Measurements from ENCODE around the gene OSBPL9.
"Not testable (repeated sequence)": the region's sequence is repeated elsewhere in the genome, so short reads cannot be mapped to it uniquely, and the experiment has no call there.

OSBPL9 gene

DNA sequence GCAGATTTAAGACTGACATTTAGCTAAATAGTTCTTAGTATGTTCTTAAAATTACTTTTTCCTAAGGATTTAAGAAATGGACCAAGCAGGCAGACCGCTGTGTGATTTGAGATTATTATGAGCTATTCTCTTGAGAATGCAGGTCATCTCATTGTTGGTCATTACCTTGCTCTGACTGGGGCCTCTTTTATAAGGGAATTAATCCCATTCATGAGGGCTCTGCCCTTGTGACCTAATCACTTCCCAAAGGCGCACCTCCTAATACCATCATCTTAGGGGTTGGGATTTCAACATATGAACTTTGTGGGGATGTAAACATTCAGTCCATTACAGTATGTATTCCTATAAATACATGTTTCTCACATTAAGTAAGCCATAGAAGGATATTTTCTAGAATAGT, 24.2 kb downstream of the OSBPL9 start:
- Histone ChIP-seq H3K27me3 (ENCODE audit: insufficient read depth, low read length) (no peaks in the 10 kb centered on the region), H3K36me3 (ENCODE audit: insufficient read depth, low read depth, low read length) (no peaks in the 10 kb centered on the region), H3K27ac (ENCODE audit: low read length) (no peak overlapping the region), H3K9me3 (ENCODE audit: insufficient read depth, low read depth, low read length) (no peaks in the 10 kb centered on the region), H3K4me3 (ENCODE audit: low read length) (no peak overlapping the region), H3K9ac (ENCODE audit: low read depth, low read length) (no peak overlapping the region), H3K4me1 (ENCODE audit: insufficient read depth, low read length) (peaks cover 3% of the 10 kb centered on the region; the same call in 1 of the 2 replicates)

DNA sequence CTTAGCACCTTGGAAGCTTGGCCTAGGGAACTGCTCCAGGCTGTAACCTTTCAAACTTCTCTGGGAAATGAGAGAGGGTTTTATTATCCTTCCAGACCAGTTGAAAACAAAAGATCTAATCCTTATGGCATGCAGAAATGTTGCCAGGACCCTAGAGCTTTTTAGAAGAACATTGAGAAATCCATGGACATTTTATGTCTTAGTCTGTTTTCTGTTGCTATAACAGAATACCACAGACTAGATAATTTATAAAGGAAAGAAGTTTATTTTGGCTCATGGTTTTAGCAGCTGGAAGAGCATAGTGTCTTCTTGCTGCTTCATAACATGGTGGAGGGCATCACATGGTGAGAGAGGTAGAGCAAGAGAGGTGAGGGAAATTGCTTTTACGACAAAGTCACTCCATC, 25.8 kb downstream of the OSBPL9 start:
- Histone ChIP-seq H3K27me3 (ENCODE audit: insufficient read depth, low read length) (no peaks in the 10 kb centered on the region), H3K27ac (ENCODE audit: low read length) (no peak overlapping the region), H3K4me1 (ENCODE audit: insufficient read depth, low read length) (peaks cover 5% of the 10 kb centered on the region; the same call in 1 of the 2 replicates), H3K9me3 (ENCODE audit: insufficient read depth, low read depth, low read length) (no peaks in the 10 kb centered on the region), H3K4me3 (ENCODE audit: low read length) (no peak overlapping the region), H3K9ac (ENCODE audit: low read depth, low read length) (no peak overlapping the region), H3K36me3 (ENCODE audit: insufficient read depth, low read depth, low read length) (no peaks in the 10 kb centered on the region)

DNA sequence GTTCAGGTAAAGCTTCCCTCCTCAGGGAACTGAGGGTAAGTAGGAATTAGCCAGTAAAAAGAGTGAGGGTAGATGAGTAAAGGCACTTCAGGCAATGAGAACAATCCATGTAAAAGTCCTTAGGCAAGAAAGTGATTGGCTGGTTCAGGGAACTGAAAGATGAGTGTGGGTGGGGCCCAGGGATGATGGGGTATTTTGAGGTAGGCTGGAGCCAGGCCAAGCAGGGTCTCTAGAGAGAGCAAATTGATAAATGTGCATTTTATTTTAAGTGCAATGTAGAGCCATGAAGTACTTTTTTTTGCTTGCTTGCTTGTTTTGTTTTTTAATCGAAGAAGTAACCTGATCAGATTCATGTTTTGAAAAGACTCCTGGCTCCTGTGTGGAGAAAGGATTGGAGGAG, 26.5 kb downstream of the OSBPL9 start:
- H3K4me1 ChIP-seq (ENCODE audit: insufficient read depth, low read length) = peaks cover 12% of the 10 kb centered on the region
- H3K27me3 ChIP-seq (ENCODE audit: insufficient read depth, low read length) = no peaks in the 10 kb centered on the region
- H3K36me3 ChIP-seq (ENCODE audit: insufficient read depth, low read depth, low read length) = no peaks in the 10 kb centered on the region
- no peaks in the 10 kb centered on the region for H3K9me3 ChIP-seq (ENCODE audit: insufficient read depth, low read depth, low read length)
- no peak overlapping the region for H3K9ac ChIP-seq (ENCODE audit: low read depth, low read length)
- no peak overlapping the region for H3K4me3 ChIP-seq (ENCODE audit: low read length)
- H3K27ac ChIP-seq (ENCODE audit: low read length) = no peak overlapping the region

- no peaks in the 10 kb centered on the region for H3K36me3 ChIP-seq (ENCODE audit: insufficient read depth, low read depth, low read length)
- no peak overlapping the region for H3K27ac ChIP-seq (ENCODE audit: low read length)
- no peaks in the 10 kb centered on the region for H3K27me3 ChIP-seq (ENCODE audit: insufficient read depth, low read length)
- no peak overlapping the region for H3K4me3 ChIP-seq (ENCODE audit: low read length)
- peaks cover 14% of the 10 kb centered on the region for H3K4me1 ChIP-seq (ENCODE audit: insufficient read depth, low read length)
- H3K9ac ChIP-seq (ENCODE audit: low read depth, low read length) = no peak overlapping the region
- H3K9me3 ChIP-seq (ENCODE audit: insufficient read depth, low read depth, low read length) = no peaks in the 10 kb centered on the region
Measured at GRCh38 chr1:51644020-51644419, 27.1 kb downstream of the OSBPL9 start.

DNA sequence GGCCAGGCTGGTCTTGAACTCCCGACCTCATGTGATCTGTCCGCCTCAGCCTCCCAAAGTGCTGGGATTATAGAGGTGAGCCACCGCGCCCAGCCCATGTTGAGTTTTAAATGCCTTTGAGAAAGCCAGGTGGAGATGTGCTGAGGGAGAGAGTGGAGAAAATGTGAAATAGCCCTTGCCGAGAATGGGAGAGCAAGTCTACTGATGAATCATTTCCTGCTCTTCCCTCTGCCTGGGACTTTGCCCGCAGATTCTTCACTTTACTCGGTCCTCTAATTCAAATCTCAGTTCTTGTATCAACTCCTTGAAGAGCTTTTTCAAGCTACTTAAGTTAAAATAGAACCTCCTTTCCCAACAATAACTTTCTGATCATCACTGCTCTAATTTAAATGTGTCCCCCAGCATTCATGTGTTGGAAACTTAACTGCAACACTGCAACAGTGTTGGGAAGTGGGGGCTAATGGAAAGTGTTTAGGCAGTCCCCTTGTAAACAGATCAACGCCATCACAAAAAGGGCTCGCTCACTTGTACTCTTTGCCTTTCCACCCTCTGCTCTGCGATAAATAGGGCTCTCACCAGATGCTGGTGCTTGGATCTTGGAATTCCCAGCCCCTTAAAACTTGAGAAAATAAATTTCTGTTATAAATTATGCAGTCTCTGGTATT, 27.8 kb downstream of the OSBPL9 start:
- H3K36me3 ChIP-seq (ENCODE audit: insufficient read depth, low read depth, low read length) = no peaks in the 10 kb centered on the region
- no peak overlapping the region for H3K9ac ChIP-seq (ENCODE audit: low read depth, low read length)
- H3K27ac ChIP-seq (ENCODE audit: low read length) = no peak overlapping the region
- peaks cover 14% of the 10 kb centered on the region for H3K4me1 ChIP-seq (ENCODE audit: insufficient read depth, low read length)
- H3K27me3 ChIP-seq (ENCODE audit: insufficient read depth, low read length) = no peaks in the 10 kb centered on the region
- H3K4me3 ChIP-seq (ENCODE audit: low read length) = no peak overlapping the region
- H3K9me3 ChIP-seq (ENCODE audit: insufficient read depth, low read depth, low read length) = no peaks in the 10 kb centered on the region

DNA sequence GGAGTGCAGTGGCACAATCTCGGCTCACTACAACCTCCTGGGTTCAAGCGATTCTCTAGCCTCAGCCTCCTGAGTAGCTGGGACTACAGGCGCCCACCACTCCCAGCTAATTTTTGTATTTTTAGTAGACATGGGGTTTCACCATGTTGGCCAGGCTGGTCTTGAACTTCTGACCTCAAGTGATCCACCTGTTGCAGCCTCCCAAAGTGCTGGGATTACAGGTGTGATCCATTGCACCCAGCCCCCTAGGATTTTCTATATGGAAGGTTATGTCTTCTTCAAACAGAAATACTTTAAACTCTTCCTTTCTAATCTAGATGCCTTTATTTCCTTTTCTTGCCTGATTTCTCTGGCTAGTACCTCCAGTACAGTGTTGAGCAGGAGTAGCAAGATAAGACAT, 29.7 kb downstream of the OSBPL9 start:
- not testable (repeated sequence) for H3K36me3 ChIP-seq (ENCODE audit: insufficient read depth, low read depth, low read length); H3K9ac ChIP-seq (ENCODE audit: low read depth, low read length); H3K9me3 ChIP-seq (ENCODE audit: insufficient read depth, low read depth, low read length); H3K4me3 ChIP-seq (ENCODE audit: low read length); H3K27me3 ChIP-seq (ENCODE audit: insufficient read depth, low read length); H3K27ac ChIP-seq (ENCODE audit: low read length)
- H3K4me1 ChIP-seq (ENCODE audit: insufficient read depth, low read length) = peaks cover 21% of the 10 kb centered on the region

- no peaks in the 10 kb centered on the region for H3K36me3 ChIP-seq (ENCODE audit: insufficient read depth, low read depth, low read length)
- no peak overlapping the region for H3K9ac ChIP-seq (ENCODE audit: low read depth, low read length)
- H3K27me3 ChIP-seq (ENCODE audit: insufficient read depth, low read length) = no peaks in the 10 kb centered on the region
- no peak overlapping the region for H3K4me3 ChIP-seq (ENCODE audit: low read length)
- no peak overlapping the region for H3K27ac ChIP-seq (ENCODE audit: low read length)
- H3K9me3 ChIP-seq (ENCODE audit: insufficient read depth, low read depth, low read length) = no peaks in the 10 kb centered on the region
- H3K4me1 ChIP-seq (ENCODE audit: insufficient read depth, low read length) = peaks cover 17% of the 10 kb centered on the region
Measured at GRCh38 chr1:51648180-51649109, 31.6 kb downstream of the OSBPL9 start.

- H3K9ac ChIP-seq (ENCODE audit: low read depth, low read length) = 0 out of 2 replicates have a peak overlapping the region, but pooled peaks have one; percentile 25
- H3K4me1 ChIP-seq (ENCODE audit: insufficient read depth, low read length) = peaks cover 17% of the 10 kb centered on the region
- no peak overlapping the region for H3K4me3 ChIP-seq (ENCODE audit: low read length)
- no peaks in the 10 kb centered on the region for H3K27me3 ChIP-seq (ENCODE audit: insufficient read depth, low read length)
- no peaks in the 10 kb centered on the region for H3K9me3 ChIP-seq (ENCODE audit: insufficient read depth, low read depth, low read length)
- no peaks in the 10 kb centered on the region for H3K36me3 ChIP-seq (ENCODE audit: insufficient read depth, low read depth, low read length)
- H3K27ac ChIP-seq (ENCODE audit: low read length) = no peak overlapping the region
Measured at GRCh38 chr1:51649593-51650091, 32.8 kb downstream of the OSBPL9 start.

GRCh38 chr1:51650198-51650597, 33.3 kb downstream of the OSBPL9 start:
- Histone ChIP-seq H3K9me3 (ENCODE audit: insufficient read depth, low read depth, low read length) (no peaks in the 10 kb centered on the region), H3K9ac (ENCODE audit: low read depth, low read length) (no peak overlapping the region), H3K36me3 (ENCODE audit: insufficient read depth, low read depth, low read length) (no peaks in the 10 kb centered on the region), H3K4me1 (ENCODE audit: insufficient read depth, low read length) (peaks cover 17% of the 10 kb centered on the region), H3K27ac (ENCODE audit: low read length) (no peak overlapping the region), H3K4me3 (ENCODE audit: low read length) (no peak overlapping the region), H3K27me3 (ENCODE audit: insufficient read depth, low read length) (no peaks in the 10 kb centered on the region)

- H3K36me3 ChIP-seq (ENCODE audit: insufficient read depth, low read depth, low read length) = no peaks in the 10 kb centered on the region
- H3K27ac ChIP-seq (ENCODE audit: low read length) = no peak overlapping the region
- H3K27me3 ChIP-seq (ENCODE audit: insufficient read depth, low read length) = no peaks in the 10 kb centered on the region
- no peaks in the 10 kb centered on the region for H3K9me3 ChIP-seq (ENCODE audit: insufficient read depth, low read depth, low read length)
- H3K9ac ChIP-seq (ENCODE audit: low read depth, low read length) = no peak overlapping the region
- no peak overlapping the region for H3K4me3 ChIP-seq (ENCODE audit: low read length)
- peaks cover 17% of the 10 kb centered on the region for H3K4me1 ChIP-seq (ENCODE audit: insufficient read depth, low read length)
Measured at GRCh38 chr1:51651552-51651942, 34.7 kb downstream of the OSBPL9 start.

GRCh38 chr1:51652599-51652998, 35.7 kb downstream of the OSBPL9 start:
- Histone ChIP-seq H3K9ac (ENCODE audit: low read depth, low read length) (no peak overlapping the region), H3K27me3 (ENCODE audit: insufficient read depth, low read length) (no peaks in the 10 kb centered on the region), H3K9me3 (ENCODE audit: insufficient read depth, low read depth, low read length) (no peaks in the 10 kb centered on the region), H3K36me3 (ENCODE audit: insufficient read depth, low read depth, low read length) (no peaks in the 10 kb centered on the region), H3K4me3 (ENCODE audit: low read length) (no peak overlapping the region), H3K27ac (ENCODE audit: low read length) (no peak overlapping the region), H3K4me1 (ENCODE audit: insufficient read depth, low read length) (peaks cover 17% of the 10 kb centered on the region)

DNA sequence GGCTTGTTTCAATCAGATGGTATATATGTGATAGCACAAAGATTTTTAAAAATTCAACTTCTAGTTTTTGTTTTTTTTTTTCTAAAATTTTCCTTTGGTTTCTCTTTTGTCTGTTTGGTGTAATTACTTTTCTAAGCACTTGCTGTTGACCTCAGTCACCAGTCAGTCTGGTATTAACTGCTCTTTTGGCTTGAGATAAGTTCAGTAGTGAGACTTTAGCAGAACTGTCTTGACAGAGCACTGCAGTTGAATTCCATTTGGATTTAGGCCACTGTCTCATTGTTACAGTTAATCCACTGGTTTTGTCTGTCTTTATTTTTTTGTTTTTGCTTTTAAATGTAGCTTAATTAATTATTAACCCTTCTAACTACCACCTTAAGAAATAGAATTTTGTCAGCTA, 36.2 kb downstream of the OSBPL9 start:
- Histone ChIP-seq H3K36me3 (ENCODE audit: insufficient read depth, low read depth, low read length) (no peaks in the 10 kb centered on the region), H3K27me3 (ENCODE audit: insufficient read depth, low read length) (no peaks in the 10 kb centered on the region), H3K27ac (ENCODE audit: low read length) (no peak overlapping the region), H3K9ac (ENCODE audit: low read depth, low read length) (no peak overlapping the region), H3K4me1 (ENCODE audit: insufficient read depth, low read length) (peaks cover 12% of the 10 kb centered on the region), H3K9me3 (ENCODE audit: insufficient read depth, low read depth, low read length) (no peaks in the 10 kb centered on the region), H3K4me3 (ENCODE audit: low read length) (no peak overlapping the region)
